H54 (cell line): ENCODE measurements around the gene DROSHA.

Experiments
- DNase-seq: peaks from one replicate; pipeline ENCODE4 v3.0.0; 2011; ENCODE audit warnings: low spot score, mixed read lengths; ENCODE audit not compliant: insufficient read length
- FAIRE-seq: peaks from 3 replicates; lab custom pipeline; 2011; peaks lifted over from hg19 to GRCh38; lab: Jason Lieb, UNC
- POLR2A ChIP-seq: IDR thresholded peaks from 2 replicates; pipeline ENCODE4 v1.6.1; 2011; ENCODE audit warnings: low read depth, mild to moderate bottlenecking, low read length

Gene DROSHA

DNA sequence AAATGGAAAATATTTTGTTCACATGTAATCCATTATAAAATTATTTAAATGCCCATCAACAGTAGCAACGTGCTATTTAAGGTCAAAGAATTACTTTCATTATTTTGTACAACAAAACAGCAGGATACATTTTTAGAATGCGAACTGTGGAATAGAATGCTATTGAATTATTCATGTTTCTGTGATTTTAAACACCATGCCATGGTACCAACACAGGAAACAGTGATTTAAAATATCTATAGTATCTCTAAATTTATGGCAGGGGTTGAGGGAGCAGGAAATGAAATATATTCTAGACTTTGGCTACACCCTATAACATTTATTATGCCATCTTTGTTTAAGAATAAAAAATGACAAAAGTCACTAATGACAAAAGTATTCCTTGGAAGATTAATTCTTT, 62.4 kb downstream of the DROSHA start:
- no peak for DNase-seq
- no peak for TF ChIP-seq POLR2A
- FAIRE-seq, result no peak

DNA sequence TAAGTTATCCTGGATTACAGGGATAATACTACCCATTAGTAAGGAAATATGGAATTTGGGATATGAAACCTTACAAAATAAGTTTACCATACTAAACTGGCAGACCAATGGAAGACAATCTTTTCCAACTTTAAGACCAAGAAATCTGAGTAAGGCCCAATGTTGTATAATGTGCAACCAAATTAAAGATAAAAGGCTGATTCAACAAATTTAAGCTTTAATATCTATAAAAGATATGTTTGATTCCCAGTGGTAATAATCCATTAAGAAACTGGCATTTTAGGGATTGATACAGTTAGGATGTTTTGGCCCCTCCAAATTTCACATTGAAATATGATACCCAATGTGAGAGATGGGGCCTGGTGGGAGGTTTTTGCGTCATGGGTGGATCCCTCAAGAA, 66.6 kb downstream of the DROSHA start:
- DNase-seq (no peak), FAIRE-seq (no peak)
- no peak for TF ChIP-seq POLR2A

DNA sequence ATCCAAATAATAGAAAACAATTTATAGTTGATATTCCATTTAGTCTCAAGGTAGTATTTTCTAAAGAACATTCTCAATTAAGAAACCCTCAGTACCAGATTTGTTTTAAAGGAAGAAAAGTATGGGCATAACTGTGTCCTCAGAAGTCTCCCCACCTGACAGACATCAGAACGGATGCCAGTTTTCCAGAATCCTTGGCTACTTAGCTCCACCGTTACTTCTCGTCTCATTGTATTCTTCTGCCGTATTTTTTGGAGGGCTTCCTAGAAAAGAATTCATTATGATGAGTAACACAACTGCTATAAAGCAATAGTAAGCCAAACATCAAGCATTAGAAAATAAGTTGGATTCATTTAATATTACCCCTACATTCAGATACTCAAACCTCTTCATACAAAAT, 67.8 kb downstream of the DROSHA start:
- TF ChIP-seq POLR2A, result no peak
- DNase-seq, result no peak
- FAIRE-seq, result no peak

DNA sequence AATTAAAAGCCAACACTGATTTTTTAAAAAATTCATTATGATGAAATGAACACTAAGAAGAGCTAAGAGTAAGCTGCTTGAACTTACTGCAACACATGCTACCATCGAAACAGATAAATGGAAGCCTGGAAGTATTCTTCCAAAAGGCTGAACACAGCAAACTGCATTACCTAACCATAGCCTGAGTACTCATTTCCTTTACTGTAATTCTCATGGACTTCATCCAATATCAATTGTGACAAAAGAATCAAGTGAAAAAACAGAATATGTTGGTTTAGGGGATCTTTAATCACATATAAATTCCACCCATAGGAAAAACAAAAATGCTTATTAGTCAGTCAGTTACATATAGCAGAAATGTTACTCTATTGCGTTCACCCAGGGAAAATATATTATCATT, 68.5 kb downstream of the DROSHA start:
- FAIRE-seq (no peak), DNase-seq (no peak)
- TF ChIP-seq POLR2A, result no peak

DNA sequence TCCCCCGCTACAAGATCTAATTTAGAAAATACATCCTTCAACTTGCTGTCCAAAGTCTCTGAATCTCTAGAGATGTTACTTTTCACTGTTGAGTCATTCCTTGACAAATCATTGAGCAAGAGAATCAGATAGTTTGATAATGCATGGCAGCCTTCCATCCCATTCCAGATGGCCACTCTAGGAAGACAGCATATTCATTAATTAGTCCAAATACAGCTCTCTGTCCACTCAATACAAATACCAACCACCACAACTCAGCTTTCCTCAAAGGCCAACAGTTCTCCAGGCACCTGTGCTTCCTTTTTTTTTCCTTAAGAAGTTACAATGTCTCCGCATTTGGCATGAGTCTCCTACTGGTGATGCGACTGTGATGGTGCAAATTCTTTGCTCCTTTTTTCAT, 72.3 kb downstream of the DROSHA start:
- TF ChIP-seq POLR2A, result no peak
- FAIRE-seq (no peak), DNase-seq (no peak)

DNA sequence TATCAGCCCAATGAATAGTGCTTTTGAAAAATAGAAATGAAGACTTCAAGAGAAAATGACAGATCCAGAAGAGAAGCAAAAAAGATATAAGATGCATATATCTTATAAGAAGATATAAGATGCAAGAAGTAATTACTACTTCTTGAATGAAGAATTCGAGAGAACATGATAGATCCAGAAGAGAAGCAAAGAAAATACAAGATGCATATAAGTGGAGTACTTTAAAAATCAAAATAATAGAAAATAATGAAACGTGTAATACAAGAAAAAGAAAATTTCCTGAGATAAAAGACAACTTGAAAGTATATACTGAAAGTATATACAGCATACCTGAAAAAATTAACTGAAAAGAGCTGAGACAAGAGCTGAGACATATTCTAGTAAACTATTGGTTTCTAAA, 76.7 kb downstream of the DROSHA start:
- no peak for DNase-seq
- TF ChIP-seq POLR2A, result no peak
- FAIRE-seq, result no peak

DNA sequence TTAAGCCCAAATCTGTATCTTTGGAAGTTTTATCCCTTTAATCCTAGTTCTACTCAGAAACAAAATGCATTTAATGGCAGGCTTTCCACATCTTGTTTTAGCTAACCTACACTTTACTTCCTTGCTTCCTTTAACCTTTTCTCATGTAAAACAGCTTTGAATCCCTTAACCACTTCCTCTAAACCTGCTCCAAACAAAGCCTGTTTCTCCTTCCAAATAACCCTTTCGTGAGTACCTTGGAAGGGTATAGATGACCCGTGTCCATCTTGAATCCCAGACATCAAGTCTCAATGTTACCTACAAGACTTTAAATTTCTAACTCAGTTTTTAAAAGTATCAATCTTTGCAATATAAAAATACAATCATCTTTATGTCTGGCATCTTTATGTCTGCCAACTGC, 78.4 kb downstream of the DROSHA start:
- FAIRE-seq (peak; percentile 38), DNase-seq (no peak)
- TF ChIP-seq POLR2A, result no peak

DNA sequence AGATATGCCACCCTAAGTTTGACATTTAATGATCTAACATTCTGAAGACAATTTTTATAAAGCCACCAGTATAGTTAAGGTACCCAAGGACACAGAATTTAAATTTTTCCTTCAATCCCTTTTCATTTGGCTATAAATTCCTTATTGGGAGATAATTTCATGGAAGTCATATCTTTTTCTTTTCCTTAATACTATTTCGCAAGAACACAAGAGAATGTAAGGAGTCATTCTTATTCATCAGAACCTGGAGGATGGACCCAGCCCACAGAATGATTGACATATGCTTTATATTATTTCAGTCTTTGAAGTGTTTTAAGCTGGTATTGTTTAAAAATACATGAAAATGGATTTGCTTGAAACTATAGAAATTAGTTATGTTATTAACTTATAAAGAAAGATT, 79.6 kb downstream of the DROSHA start:
- DNase-seq, result no peak
- TF ChIP-seq POLR2A, result no peak
- no peak for FAIRE-seq

DNA sequence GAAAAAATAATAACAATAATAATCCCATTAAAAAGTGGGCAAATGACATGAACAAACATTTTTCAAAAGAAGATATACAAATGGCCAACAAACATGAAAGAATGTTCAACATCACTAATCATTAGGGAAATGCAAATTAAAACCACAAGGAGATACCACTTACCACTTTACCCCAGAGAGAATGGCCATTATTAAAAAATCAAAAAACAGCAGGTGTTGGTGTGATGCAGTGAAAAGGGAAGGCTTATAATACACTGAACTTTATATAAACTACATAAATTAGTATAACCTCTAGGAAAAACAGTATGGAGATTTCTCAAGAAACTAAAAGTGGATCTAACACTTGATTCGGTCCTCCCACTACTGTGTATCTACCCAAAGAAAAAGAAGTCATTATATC, 81.9 kb downstream of the DROSHA start:
- DNase-seq (no peak), FAIRE-seq (no peak)
- TF ChIP-seq POLR2A, result no peak

DNA sequence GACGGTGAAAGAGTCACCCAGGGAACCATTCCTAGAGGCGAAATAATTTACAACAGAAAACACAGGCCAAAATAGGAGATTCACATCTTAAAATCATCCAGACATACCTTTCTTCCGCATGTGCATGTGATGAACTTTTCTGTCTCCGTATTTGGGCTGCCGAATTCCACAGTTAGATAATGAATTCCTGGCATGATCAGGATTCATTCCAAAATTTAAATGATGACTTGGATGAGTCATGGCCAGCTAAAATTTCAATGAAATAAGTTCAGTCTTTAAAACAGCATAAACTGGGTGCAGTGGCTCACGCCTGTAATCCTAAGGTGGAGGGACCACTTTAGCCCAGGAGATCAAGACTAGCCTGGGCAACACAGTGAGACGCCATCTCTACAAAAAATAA, 82.7 kb downstream of the DROSHA start:
- TF ChIP-seq POLR2A, result no peak
- DNase-seq (no peak), FAIRE-seq (no peak)

DNA sequence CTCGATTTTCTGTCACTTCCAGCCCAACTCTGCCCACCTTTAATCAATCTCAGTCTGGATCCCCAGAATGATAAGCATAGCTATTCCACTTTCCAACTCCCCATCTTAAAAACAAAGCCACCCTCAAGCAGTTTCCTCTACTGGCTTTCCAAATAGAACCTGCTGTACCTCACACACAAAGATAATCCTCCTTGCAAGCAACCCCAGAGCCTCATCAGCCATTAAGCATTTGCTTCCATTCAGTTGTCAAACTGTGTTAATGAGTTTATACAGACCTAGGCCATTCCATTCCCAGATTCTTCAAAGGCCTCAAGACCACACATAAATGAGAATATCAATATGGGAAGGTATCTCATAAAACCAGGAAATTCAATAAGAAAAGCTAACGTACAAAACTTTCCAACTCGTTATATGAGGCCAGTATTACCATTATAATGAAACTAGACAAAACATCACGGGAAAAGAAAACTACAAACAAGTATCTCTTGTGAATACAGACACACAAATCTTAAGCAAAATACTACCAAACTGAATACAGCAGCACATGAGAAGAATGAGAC, 86.8 kb downstream of the DROSHA start:
- FAIRE-seq, result peak; percentile 70
- no peak for DNase-seq
- no peak for TF ChIP-seq POLR2A

DNA sequence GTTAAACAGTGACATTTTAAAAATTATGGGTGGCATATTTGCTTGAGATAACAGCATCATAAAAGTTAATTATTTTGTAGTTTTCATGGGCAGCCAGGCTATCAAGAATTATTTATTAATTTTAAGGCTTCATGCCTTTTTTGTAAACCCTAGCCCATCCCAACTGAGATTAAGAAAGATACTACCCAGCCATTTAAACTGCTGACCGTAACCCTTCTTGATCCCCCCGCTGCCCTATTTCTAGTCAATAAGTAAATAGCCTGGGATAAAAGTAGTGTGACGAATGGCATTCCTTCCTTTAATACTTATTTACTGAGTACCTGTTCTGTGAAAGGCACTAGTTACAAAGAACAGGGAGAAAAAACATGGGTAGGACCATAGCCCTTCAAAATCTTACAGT, 88.3 kb downstream of the DROSHA start:
- TF ChIP-seq POLR2A, result no peak
- FAIRE-seq, result no peak
- DNase-seq, result no peak

DNA sequence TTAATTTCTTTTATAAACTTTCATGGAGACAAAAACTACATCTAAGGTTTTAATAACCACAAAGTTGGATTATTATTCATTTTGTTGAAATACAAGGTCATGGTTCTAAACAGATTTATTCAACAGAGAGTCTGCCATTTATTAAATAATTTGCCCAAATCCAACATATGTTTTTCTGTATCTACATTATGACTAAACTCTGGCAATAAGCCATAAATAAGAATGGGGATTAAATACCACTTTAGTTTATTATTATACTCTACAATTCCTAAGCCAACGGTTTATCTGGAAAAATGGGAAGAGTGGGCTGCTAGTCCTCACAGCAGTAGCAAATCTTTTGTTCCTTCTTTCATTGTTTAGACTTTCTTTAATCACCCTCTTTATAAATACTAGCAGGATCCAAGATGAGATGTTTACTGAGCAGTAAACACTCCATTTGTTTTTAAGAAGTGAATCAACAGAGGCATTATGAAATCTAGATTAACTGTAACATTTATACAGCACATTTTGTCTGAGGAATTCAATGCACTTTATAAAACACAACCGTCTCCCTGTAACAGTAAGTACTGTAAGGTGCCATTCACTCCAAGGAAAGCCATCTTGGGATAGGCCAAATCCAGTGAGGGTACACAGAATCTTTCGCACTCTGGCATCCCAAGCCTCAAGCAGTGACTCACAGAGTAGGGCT, 89.7 kb downstream of the DROSHA start:
- DNase-seq (no peak), FAIRE-seq (no peak)
- TF ChIP-seq POLR2A, result no peak

DNA sequence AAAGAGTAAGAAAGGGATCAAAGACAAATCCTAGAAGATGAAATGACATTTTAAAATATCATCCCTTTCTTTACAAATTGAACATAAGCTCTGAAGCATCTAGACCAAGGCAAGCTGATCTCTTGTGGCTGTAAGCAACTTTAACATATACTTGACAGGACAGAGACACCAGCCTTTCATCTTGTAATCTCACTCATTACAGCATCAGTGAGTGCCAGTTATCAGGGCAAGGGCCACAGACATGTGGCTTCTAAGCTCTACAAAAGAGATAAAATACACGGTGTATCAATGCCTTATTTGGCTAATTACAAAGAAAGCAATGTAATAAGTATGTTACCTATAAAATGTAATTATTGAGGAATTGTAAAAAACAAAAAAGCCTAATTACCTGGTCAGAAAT, 95.0 kb downstream of the DROSHA start:
- TF ChIP-seq POLR2A, result no peak
- DNase-seq (no peak), FAIRE-seq (no peak)

DNA sequence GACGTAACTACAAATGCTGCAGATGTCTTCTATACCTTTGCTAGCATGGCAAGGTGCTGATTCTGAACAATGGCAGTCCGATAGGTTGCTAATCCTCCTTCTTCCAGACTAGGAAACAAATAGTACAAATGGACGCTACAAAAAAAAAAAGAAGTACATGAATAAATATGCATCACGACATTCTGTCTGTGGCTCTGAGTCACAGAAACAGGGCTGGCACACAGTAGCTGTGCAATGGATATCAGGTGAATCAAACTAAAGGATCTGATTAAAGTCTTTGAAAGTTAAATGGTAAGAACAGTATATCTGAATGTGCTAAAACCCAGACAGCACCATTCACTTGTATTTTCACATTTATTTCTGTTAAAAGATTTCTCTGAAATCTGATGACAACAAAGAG, 96.2 kb downstream of the DROSHA start:
- TF ChIP-seq POLR2A, result no peak
- no peak for DNase-seq
- no peak for FAIRE-seq

DNA sequence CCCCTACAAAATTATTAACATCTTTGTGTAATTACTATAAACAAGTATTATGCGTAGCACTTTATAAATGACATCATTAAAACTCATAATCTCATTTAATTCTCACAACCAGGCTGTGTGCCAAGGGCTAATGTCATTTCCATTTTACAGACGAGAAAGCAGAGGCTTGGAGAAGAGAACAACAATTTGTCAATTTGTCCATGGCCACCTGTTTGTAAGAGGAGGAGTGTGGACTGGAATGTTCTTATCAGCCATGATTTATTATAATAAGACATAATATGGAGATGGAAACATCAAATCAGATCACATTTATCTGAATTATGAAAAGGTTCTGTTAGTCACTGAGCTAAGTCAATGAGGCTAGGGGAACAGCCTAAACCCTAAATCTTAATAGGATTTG, 97.0 kb downstream of the DROSHA start:
- no peak for FAIRE-seq
- no peak for DNase-seq
- TF ChIP-seq POLR2A, result no peak
